ENCODE results near the gene RASSF5.
A peak's percentile ranks its signal among the peaks of the same experiment; 100 is the strongest.

RASSF5 gene

DNA sequence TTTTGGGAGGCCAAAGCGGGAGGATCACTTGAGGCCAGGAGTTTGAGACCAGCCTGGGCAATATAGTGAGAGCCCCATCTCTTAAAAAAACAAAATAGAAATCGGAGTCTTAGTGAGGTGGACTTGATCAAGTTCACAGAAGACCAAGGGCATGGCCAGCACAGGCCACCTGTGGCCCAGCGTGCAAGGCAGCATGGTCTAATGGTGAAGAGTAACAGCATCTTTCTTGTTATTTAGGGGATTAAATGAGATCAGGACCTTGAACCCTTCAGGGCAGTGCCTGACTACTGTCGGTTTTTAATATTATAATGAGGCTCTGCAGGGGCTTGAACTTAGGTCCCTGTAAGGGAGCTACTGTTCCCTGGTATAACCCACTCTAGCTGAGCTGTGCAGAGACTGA is 66.4 kb downstream of the RASSF5 start:
- no peak overlapping the region for H3K4me3 ChIP-seq (ENCODE audit: low read length)
- TF ChIP-seq, protein P1, sequence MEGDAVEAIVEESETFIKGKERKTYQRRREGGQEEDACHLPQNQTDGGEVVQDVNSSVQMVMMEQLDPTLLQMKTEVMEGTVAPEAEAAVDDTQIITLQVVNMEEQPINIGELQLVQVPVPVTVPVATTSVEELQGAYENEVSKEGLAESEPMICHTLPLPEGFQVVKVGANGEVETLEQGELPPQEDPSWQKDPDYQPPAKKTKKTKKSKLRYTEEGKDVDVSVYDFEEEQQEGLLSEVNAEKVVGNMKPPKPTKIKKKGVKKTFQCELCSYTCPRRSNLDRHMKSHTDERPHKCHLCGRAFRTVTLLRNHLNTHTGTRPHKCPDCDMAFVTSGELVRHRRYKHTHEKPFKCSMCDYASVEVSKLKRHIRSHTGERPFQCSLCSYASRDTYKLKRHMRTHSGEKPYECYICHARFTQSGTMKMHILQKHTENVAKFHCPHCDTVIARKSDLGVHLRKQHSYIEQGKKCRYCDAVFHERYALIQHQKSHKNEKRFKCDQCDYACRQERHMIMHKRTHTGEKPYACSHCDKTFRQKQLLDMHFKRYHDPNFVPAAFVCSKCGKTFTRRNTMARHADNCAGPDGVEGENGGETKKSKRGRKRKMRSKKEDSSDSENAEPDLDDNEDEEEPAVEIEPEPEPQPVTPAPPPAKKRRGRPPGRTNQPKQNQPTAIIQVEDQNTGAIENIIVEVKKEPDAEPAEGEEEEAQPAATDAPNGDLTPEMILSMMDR (IDR thresholded peaks at IDR 0.05; ENCODE audit: insufficient read depth, low read depth, low read length, missing control alignments): no peak
- DNase-seq (ENCODE audit: low read depth): no peak

DNA sequence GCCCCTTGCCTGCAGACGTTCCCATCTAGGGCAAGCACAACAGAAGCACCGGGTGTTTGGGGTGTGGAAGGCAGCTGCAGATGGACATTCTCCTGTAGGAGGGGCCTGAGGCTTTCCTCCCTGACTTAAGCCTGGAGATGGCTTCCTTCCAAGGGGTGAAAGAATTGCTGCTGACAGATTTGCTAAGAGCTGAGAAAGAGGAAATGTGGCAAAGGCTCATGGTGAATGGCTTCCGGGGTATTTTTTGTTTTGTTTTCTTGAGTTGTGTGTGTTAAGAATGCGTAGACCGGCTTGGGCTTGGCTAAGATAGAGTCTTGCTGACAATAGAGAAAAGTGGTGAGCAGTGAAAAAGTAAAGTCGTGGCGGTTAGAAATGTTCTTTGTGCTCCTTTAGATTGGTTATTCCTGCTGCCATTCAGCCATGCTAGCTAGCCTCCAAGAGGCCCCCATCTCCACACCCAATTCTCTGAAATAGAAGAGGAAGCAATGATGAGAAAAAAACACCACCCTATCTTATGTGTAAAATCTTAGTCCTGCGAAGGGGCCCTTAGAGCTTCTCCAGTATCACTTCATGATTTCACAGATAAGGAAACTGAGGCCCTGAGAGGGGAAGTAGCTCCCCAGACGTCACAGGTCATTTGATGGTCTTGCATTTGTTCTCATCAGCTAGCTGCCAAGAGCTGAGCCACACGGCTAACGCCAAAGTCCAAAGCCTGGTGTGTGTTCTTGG is 68.0 kb downstream of the RASSF5 start:
- TF ChIP-seq, protein P1 (IDR thresholded peaks at IDR 0.05; ENCODE audit: insufficient read depth, low read depth, low read length, missing control alignments): no peak
- peak; percentile 90 for DNase-seq (ENCODE audit: low read depth)
- H3K4me3 ChIP-seq (ENCODE audit: low read length): no peak overlapping the region

DNA sequence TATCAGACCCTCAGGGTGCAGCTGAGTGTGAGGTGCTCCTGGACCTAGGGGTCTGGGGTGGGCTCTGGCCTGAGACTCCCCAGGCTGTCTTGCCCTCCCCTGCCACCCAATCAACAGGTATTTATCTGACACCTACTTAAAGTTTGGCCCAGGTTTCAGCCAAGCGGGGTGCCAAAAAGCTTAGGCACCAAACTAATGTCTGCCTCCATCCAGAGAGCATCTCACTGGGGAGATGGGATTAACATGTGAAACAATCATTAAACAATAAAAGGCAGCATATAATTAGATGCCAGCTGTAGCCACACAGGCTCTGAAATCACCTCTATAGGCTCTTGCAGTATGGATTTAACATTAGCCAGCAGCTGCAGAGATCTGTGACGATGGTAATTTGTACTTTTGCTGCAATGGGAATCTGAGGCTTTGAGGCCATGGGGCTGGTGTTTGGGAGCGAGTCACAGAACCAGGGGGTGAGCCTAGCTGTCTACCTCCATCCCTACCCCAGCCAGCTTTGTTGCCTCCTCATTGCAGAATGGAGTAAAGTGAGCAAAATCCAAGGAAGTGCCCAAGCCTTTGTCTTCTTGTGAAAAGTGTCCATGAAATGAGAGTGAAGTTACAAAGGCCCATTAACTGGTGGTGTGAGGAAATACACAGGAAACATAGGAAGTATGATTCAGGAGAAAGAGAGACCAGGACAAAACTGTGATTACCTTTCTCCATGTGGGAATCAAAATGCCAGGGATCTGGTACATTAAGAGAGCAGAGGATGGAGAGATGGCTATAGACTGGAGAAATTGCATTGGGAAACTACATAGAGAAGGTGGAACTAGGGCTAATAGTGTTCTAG is 68.8 kb downstream of the RASSF5 start:
- TF ChIP-seq, protein P1 (IDR thresholded peaks at IDR 0.05; ENCODE audit: insufficient read depth, low read depth, low read length, missing control alignments): no peak
- H3K4me3 ChIP-seq (ENCODE audit: low read length): no peak overlapping the region

DNA sequence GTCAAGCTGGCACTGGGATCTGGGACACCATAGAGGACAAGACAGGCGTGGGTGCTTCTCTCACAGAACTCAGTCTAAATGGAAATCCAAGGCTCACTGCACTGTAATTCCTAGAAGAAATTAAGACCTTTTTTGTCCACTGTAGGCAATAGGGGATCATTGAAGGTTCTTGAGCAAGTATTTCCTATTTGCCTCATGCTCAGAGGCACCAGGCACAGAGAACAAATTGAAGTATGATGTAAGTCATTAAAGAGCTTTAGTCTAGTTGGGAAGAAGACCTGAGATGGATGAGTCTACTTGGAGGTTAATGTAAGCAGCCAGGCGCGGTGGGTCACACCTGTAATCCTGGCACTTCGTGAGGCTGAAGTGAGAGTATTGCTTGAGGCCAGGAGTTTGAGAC is 70.3 kb downstream of the RASSF5 start:
- no peak for DNase-seq (ENCODE audit: low read depth)
- no peak overlapping the region for H3K4me3 ChIP-seq (ENCODE audit: low read length)
- TF ChIP-seq, protein P1 (IDR thresholded peaks at IDR 0.05; ENCODE audit: insufficient read depth, low read depth, low read length, missing control alignments): no peak

More for the DNA sequence above, 68.8 kb downstream of the RASSF5 start:
- DNase-seq (ENCODE audit: low read depth): no peak

DNA sequence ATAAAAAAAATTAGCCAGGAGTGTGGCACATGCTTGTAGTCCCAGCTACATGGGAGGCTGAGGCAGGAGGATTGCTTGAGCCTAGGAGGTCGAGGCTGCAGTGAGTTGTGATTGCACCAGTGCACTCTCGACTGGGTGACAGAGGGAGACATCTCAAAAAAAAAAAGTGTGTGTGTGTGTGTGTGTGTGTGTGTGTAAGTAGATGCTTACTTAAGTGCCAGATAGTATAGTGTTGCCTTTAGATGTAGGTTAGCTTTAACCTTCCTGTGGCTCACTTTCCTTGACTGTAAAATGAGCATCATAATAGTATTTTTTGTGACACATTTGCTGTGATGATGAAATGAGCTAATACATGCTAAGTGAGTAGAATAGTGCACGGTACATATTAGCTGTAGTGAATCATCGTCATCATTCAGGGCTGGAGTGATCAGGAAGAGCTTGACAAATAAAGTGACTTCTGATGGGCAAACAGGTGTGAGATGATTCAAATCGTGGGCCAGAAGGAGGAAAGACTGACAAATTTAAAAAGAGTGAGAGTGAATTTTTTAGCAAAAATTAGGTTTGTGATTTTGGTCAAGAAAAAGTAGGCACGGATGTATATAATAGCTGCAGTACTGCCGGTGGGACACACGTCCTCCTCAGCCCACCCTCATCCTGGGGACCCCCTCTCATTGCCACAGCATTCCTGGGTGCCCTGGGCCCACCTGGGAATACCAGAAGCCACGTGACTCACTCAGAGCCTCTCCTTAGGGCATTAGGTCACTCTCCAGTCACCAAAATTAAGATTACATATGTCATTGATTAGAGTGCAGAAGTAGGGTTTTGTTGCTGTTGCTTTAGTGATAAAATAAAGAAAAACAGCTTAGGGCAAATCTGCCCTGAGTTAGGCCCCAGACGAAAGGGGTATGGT is 71.0 kb downstream of the RASSF5 start:
- TF ChIP-seq, protein P1 (IDR thresholded peaks at IDR 0.05; ENCODE audit: insufficient read depth, low read depth, low read length, missing control alignments): no peak
- no peak overlapping the region for H3K4me3 ChIP-seq (ENCODE audit: low read length)
- DNase-seq (ENCODE audit: low read depth): peak; percentile 80

DNA sequence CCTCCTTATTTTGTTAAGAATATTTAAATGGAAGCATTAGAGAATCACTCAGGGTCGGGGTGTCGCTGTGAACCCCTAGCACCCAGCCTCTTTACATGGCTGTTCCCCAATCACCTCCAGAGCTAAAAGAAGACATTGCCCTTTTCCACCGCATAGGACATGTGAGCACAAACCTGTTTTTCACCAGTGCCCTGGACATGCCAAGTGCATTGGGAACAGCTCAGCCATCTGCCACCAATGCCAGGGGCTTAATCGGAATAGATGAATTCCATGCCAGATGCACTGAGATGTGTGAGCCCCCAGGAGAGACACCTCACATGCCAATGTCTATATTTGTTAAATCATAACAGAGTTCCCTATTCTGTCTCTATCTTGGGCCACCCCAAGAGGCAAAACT is 71.6 kb downstream of the RASSF5 start:
- H3K4me3 ChIP-seq (ENCODE audit: low read length): no peak overlapping the region
- TF ChIP-seq, protein P1 (IDR thresholded peaks at IDR 0.05; ENCODE audit: insufficient read depth, low read depth, low read length, missing control alignments): no peak
- no peak for DNase-seq (ENCODE audit: low read depth)

All from epithelial cell of esophagus (primary cell).